OCI-LY1 (cell line): ENCODE data around the gene MTREX.

Experiments used
- CTCF ChIP-seq: fragments of 200-600 bp; sonication (generic), shearing (Covaris generic); IDR thresholded peaks from 2 replicates; pipeline ENCODE4 v1.5.1; 2017; ENCODE audit warnings: mild to moderate bottlenecking, antibody characterized with exemption, low read length, moderate library complexity, mixed read lengths
- EZH2 ChIP-seq: fragments of 200-600 bp; sonication (generic), shearing (Covaris generic); IDR thresholded peaks from 2 replicates; pipeline ENCODE4 v1.8.0; 2017; ENCODE audit warnings: borderline replicate concordance, mixed run types, mild to moderate bottlenecking, antibody characterized with exemption, low read length, moderate library complexity, mixed read lengths

- TF ChIP-seq CTCF (no peak), EZH2 (no peak)
Observed at GRCh38 chr5:55316837-55317236, 9.0 kb downstream of the MTREX start.
